Suprapubic skin (tissue), 4 donors: ENCODE data around the gene TDRD3. TPM values are rescaled to one million over a fixed set of nuclear protein-coding genes. Genes with fewer than 3 reads are reported as not detected.

Experiments used
- DNase-seq, 2 donors: peaks; one replicate each; pipeline ENCODE4 v3.0.0-alpha.2; 2019; ENCODE audit warnings: low spot score in 2 of 2
- H3K27ac ChIP-seq: fragments of 200-600 bp; sonication (generic); one replicate; pipeline ENCODE4 v1.5.1; 2019
- H3K27me3 ChIP-seq: fragments of 200-600 bp; sonication (generic); one replicate; pipeline ENCODE4 v1.5.1; 2019
- H3K36me3 ChIP-seq: fragments of 200-600 bp; sonication (generic); one replicate; pipeline ENCODE4 v1.5.1; 2019
- H3K4me1 ChIP-seq: fragments of 200-600 bp; sonication (generic); one replicate; pipeline ENCODE4 v1.5.1; 2019
- H3K4me3 ChIP-seq: fragments of 200-600 bp; sonication (generic); one replicate; pipeline ENCODE4 v1.5.1; 2019; ENCODE audit warnings: mild to moderate bottlenecking
- H3K9me3 ChIP-seq: fragments of 200-600 bp; sonication (generic); one replicate; pipeline ENCODE4 v1.5.1; 2019
- CTCF ChIP-seq, 2 donors: fragments of 200-600 bp in 1 of 2; fragments of 450-650 bp in 1 of 2; sonication (generic) in 1 of 2; IDR thresholded peaks; one replicate each; pipeline ENCODE4 v1.5.1; 2016 to 2019; ENCODE audit warnings: antibody characterized with exemption in 2 of 2, mild to moderate bottlenecking in 1 of 2, moderate library complexity in 1 of 2
- EP300 ChIP-seq: sonication (generic); formaldehyde crosslinking; IDR thresholded peaks from one replicate; pipeline ENCODE4 v1.6.1; 2017; ENCODE audit warnings: antibody characterized with exemption
- POLR2A ChIP-seq, 2 donors: fragments of 450-650 bp; IDR thresholded peaks; one replicate each; pipeline ENCODE4 v1.6.1; 2017; ENCODE audit warnings: antibody characterized with exemption in 2 of 2, mild to moderate bottlenecking in 2 of 2, moderate library complexity in 2 of 2
- POLR2AphosphoS5 ChIP-seq, 3 donors: sonication (generic); formaldehyde crosslinking; IDR thresholded peaks; one replicate each; pipeline ENCODE4 v1.6.1; 2017; ENCODE audit warnings: antibody characterized with exemption in 3 of 3
- WGBS: methylation state at CpG from one replicate; pipeline ENCODE4 v1.1.5; 2018; 5-methylcytosine and 5-hydroxymethylcytosine counted together
- total RNA-seq, 4 donors: library from RNA; depleted of rRNA; stranded (reverse); fragments of >200 nt; gene quantifications; one replicate each; pipeline ENCODE4 v1.1.0, GENCODE V29; 2016

TDRD3 gene
- total RNA-seq, 4 donors from 2014 or later: 17.6 to 42.6 (median 21.7) TPM

GRCh38 chr13:60583196-60583888 is 186.3 kb downstream of the TDRD3 start:
- WGBS: 52% methylated on average over 9 of the region's 9 CpGs
- no peaks in the 10 kb centered on the region for H3K4me1 ChIP-seq
- DNase-seq: no peak
- TF ChIP-seq POLR2AphosphoS5 (IDR thresholded peaks at IDR 0.05) (no peak), POLR2A (IDR thresholded peaks at IDR 0.05) (no peak), CTCF (IDR thresholded peaks at IDR 0.05) (peak in 1 of 2 donors; percentile 8), EP300 (no peak)
- no peaks in the 10 kb centered on the region for H3K36me3 ChIP-seq
- no peak overlapping the region for H3K4me3 ChIP-seq
- H3K27ac ChIP-seq: peak overlapping the region; percentile 77
- H3K9me3 ChIP-seq: no peaks in the 10 kb centered on the region
- H3K27me3 ChIP-seq: no peaks in the 10 kb centered on the region

- Histone ChIP-seq H3K27ac (peak overlapping the region; percentile 77), H3K27me3 (no peaks in the 10 kb centered on the region), H3K4me1 (no peaks in the 10 kb centered on the region), H3K9me3 (no peaks in the 10 kb centered on the region), H3K36me3 (no peaks in the 10 kb centered on the region), H3K4me3 (peak overlapping the region; percentile 10)
- WGBS: 48% methylated on average over 15 of the region's 15 CpGs
- peak in 1 of 2 donors; percentile 75 for DNase-seq
- TF ChIP-seq CTCF (IDR thresholded peaks at IDR 0.05) (no peak), EP300 (no peak), POLR2A (IDR thresholded peaks at IDR 0.05) (no peak), POLR2AphosphoS5 (IDR thresholded peaks at IDR 0.05) (no peak)
Observed at GRCh38 chr13:60583911-60584753, 187.1 kb downstream of the TDRD3 start.

GRCh38 chr13:60584976-60585375 is 188.0 kb downstream of the TDRD3 start:
- peak overlapping the region; percentile 10 for H3K4me3 ChIP-seq
- H3K27me3 ChIP-seq: no peaks in the 10 kb centered on the region
- no peak for TF ChIP-seq CTCF (IDR thresholded peaks at IDR 0.05)
- no peak for TF ChIP-seq EP300
- TF ChIP-seq POLR2AphosphoS5 (IDR thresholded peaks at IDR 0.05): no peak
- TF ChIP-seq POLR2A (IDR thresholded peaks at IDR 0.05): no peak
- peak in 1 of 2 donors; percentile 80 for DNase-seq
- no peaks in the 10 kb centered on the region for H3K4me1 ChIP-seq
- WGBS: 57% methylated on average over 11 of the region's 11 CpGs
- no peaks in the 10 kb centered on the region for H3K9me3 ChIP-seq
- no peaks in the 10 kb centered on the region for H3K36me3 ChIP-seq
- no peak overlapping the region for H3K27ac ChIP-seq

GRCh38 chr13:60590800-60591747 is 194.1 kb downstream of the TDRD3 start:
- 25% methylated on average over 18 of the region's 18 CpGs for WGBS
- Histone ChIP-seq H3K27me3 (no peaks in the 10 kb centered on the region), H3K36me3 (no peaks in the 10 kb centered on the region), H3K4me3 (no peak overlapping the region), H3K4me1 (peaks cover 10% of the 10 kb centered on the region), H3K9me3 (no peaks in the 10 kb centered on the region), H3K27ac (no peak overlapping the region)
- TF ChIP-seq POLR2AphosphoS5 (IDR thresholded peaks at IDR 0.05) (no peak), EP300 (no peak), POLR2A (IDR thresholded peaks at IDR 0.05) (no peak)
- DNase-seq: no peak

- 79% methylated on average over 2 of the region's 2 CpGs for WGBS
- TF ChIP-seq POLR2AphosphoS5 (IDR thresholded peaks at IDR 0.05) (no peak), EP300 (no peak)
- Histone ChIP-seq H3K36me3 (no peaks in the 10 kb centered on the region), H3K4me1 (no peaks in the 10 kb centered on the region), H3K9me3 (no peaks in the 10 kb centered on the region), H3K27me3 (no peaks in the 10 kb centered on the region), H3K27ac (no peak overlapping the region), H3K4me3 (no peak overlapping the region)
- DNase-seq: no peak
Observed at GRCh38 chr13:60603049-60603448, 206.0 kb downstream of the TDRD3 start.
